ENCODE measurements around the gene CASP2. TPM values are rescaled to one million over a fixed set of nuclear protein-coding genes. Genes with fewer than 3 reads are reported as not detected.

CASP2 gene
- total RNA-seq = 10 to 100 TPM; 15.6 to 25.3 (median 17.6) TPM

DNA sequence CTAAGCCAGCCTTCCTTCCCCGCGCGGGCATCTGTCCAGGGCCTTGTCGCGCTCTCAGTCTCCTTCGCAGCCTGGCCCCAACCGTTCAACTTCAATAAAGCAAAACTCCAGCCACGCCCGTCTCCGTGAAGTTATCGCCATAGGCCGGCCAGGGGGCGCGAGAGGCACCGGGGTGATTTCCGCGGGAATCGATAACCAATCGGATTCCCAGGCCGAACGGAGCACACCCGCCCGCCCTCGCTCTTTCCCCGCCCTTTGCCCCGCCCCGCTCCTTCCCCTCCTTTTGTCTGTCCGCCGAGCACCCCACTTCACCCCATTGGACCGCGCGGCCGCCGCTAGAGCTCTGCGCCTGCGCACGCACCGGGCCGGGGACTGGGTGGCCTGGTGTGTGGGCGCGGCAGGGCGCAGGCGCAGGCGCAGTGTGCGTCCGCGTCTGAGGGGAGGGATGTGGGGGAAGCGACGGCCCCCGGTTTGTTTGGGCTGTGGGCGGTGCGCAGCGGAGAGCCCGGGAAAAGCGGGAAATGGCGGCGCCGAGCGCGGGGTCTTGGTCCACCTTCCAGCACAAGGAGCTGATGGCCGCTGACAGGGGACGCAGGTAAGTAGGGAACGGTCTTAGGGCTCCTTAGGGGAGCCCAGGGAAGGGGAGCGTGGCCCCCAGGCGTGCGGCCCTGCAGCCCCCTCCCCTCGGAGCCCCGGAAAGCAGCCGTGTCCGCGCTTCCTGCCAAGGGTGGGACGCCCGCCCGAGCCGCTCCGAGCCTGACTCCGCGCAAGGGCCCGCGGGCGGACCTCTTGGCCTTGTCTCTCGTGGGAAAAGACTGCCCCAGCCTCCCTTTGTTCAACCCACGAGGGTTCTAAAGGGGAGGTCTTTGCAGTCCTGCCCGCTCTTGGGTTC lies at the start of gene CASP2:
CASP2 (plus strand) TSS at position 417 of the 892 bp plus-strand sequence; CDS start at position 522, 105 bp downstream.
- TF ChIP-seq, protein P1, sequence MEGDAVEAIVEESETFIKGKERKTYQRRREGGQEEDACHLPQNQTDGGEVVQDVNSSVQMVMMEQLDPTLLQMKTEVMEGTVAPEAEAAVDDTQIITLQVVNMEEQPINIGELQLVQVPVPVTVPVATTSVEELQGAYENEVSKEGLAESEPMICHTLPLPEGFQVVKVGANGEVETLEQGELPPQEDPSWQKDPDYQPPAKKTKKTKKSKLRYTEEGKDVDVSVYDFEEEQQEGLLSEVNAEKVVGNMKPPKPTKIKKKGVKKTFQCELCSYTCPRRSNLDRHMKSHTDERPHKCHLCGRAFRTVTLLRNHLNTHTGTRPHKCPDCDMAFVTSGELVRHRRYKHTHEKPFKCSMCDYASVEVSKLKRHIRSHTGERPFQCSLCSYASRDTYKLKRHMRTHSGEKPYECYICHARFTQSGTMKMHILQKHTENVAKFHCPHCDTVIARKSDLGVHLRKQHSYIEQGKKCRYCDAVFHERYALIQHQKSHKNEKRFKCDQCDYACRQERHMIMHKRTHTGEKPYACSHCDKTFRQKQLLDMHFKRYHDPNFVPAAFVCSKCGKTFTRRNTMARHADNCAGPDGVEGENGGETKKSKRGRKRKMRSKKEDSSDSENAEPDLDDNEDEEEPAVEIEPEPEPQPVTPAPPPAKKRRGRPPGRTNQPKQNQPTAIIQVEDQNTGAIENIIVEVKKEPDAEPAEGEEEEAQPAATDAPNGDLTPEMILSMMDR (IDR thresholded peaks at IDR 0.05; ENCODE audit: low read depth) = no peak

DNA sequence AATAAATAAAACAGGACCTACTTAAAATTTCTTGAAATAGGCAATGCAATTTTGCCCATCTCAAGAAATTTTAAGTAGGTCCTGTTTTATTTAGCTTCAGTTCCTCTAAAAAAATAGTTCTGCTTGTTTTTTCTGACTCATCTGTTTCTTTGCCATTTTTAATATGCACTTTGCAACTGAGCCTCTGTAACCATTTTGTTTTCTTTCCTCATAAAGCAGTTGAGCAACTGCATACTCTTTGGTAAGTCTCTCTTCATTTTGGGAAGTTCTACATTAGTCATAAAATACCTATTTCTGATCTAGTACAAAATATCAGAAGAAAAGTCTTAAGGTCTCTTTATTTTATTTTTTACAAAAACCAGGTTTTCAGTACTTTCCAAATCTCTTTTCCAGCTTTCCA lies 48.3 kb upstream of the CASP2 start:
- TF ChIP-seq, protein P1 (IDR thresholded peaks at IDR 0.05; ENCODE audit: low read depth) = no peak

DNA sequence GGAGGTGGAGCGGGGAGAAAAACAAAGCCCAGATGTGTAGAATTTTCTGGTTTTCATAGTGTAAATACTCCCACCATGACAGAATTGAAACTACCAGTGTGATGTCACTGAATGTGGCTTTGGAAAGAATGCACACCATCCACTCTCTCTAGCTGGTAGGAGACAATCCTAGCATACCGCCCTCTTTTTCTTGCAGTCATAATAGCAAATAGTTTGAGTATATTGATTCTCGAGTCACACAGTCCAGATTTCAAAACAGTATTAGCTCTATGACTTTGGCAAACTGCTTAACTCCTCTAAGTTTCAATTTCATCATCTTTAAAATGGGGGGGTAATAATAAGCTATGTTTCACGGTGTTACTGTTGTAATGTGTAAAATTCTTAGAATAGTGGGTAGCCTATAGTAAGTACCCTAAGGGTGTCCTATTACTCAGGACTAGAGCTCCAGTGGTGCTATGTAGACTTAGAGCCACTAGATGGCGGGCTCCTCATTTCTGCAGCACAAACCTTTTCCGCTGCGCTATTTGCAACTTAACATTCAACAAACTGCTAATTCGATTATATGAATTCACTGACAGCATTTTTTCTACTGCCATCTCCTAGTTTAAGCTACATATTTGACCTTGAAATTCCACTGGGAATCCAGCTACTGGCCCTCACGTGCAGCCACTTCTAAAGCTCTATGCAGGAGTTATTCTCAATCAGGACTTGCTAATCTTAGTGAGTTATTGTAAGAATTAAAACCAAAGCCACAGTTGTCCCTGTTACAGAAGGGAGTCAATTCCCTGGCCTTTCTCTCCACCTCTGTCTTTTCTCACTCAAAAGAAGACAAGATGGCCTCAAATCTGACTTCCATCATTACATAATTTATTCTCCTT lies 47.6 kb upstream of the CASP2 start:
- TF ChIP-seq, protein P1 (IDR thresholded peaks at IDR 0.05; ENCODE audit: low read depth) = no peak

DNA sequence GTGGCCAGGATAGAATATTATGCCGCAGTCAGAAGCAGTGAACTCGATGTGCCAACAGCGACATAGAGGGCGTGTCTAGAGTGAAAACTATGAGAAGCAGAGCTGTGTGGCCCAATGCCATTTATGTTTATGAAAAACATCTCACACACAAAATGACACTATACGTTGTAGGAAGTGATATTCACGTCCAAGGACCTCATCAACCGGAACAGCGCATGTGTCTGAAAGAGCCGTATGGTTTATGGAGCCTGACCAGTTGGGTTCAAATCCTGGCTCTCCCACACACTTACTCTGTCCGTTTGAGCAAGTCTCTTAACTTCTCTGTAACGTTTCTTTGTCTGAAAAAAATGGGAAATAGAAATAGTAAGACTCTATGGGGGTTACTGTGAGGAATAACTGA lies 45.8 kb upstream of the CASP2 start:
- TF ChIP-seq, protein P1 (IDR thresholded peaks at IDR 0.05; ENCODE audit: low read depth) = no peak

DNA sequence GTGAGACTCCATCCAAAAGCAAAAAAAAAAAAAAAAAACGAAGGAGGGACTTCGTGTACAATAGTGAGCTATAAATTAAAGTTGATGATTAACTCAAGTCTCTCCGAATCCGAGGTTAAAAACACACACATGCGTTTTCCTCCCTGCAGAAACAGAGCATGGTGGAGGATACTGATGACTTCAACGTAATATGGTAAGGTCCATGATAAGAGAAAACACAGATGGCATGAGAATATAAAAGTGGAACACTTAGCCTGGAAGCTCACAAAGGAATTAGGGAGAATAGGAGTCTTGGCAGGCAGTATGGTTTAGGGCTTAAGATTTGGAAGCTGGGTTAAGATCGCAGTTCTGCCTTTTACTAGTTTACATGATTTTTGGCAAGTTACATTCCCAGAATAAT lies 45.0 kb upstream of the CASP2 start:
- TF ChIP-seq, protein P1 (IDR thresholded peaks at IDR 0.05; ENCODE audit: low read depth) = no peak

DNA sequence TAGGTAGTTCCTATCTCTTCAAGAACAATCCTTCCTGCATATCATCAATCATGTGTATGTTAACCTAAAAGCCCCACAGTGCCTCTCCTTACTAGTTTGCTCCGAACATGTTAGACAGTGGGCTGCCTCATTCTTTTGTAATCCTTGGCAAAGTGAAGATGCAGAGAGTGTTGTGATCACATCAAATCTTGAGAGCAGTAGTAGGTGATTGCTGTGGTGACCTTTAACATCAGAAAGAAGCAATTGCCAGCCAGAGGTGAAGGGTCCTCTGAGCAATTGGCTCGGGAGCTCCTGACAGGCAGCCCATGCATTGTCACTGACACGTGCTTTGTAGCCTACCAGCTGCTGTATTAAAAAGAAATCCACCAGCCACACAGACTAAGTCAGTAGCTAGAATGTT lies 44.5 kb upstream of the CASP2 start:
- TF ChIP-seq, protein P1 (IDR thresholded peaks at IDR 0.05; ENCODE audit: low read depth) = no peak

DNA sequence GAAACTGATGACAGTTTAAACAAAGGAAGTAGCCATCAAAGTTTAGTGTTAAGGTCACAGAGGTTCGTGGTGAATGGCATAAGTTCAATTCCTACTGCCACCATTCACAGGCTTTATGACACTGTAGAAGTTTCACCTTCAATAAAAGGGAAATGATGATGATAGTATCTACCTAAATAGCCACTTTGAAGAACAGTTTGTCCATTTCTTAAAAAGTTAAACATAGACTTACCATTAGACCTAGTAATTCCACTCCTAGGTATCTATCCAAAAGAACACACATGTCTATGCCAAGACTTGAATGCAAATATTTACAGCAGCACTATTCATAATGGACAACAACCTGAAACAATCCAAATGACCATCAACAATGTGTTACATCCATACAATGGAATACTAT lies 43.8 kb upstream of the CASP2 start:
- TF ChIP-seq, protein P1 (IDR thresholded peaks at IDR 0.05; ENCODE audit: low read depth) = no peak
